Measurements from ENCODE around the gene CDC45.

DNA sequence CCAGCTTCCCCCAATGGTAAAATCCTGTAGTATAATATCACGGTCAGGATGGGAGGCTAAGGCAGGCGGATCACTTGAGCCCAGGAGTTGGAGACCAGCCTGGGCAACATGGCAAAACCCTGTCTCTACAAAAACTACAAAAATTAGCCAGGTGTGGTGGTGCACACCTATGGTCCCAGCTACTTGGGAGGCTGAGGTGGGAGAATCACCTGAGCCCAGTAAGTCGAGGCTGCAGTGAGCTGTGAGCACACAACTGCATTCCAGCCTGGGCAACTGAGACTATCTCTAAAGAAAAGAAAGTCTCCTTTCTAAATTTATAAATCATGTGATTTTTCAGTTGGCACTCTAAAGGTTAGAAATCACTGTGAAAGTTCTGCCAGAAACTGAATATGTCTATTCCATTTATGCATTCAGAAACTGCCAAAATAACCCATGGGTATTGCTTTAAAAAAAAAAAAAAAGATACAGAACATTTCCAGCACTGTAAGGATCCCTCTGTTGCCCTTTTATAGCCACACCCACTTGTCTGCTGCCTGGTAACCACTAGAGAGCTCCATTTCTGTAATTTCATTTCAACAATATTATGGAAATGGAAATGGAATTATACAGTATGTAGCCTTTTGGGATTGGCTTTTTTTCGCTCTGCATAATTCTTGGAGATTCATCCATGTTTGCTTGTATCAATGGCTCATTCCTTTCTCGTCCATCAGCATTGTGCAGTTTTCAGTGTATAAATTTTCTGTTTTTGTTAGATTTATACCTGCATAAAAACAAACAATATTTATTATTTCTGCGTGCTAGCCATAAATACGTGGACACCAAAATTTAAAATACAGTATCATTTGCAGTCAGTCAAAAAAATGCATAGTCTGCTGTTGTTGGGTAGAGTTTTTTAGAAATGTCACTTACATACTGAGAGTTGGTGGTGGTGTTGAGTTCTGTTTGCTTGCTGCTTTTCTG, 9.4 kb downstream of the CDC45 start:
- TF ChIP-seq GATA2 (IDR thresholded peaks at IDR 0.05; ENCODE audit: low read depth, low read length) (no peak), GATA3 (IDR thresholded peaks at IDR 0.05; ENCODE audit: low read depth, low read length) (no peak)

Measured in SH-SY5Y (cell line).